HG03025 (cell line): ENCODE data around the gene IFITM1.
"Not testable (repeated sequence)": the region's sequence is repeated elsewhere in the genome, so short reads cannot be mapped to it uniquely, and the experiment has no call there.

ENCODE experiments used
- ATAC-seq: cut with Tn5 transposase; IDR thresholded peaks from one replicate; pipeline ENCODE4 v1.9.1; 2021; ENCODE audit warnings: mild to moderate bottlenecking, moderate library complexity; ENCODE audit not compliant: unreplicated experiment, low FRiP score

The IFITM1 gene

GRCh38 chr11:282171-282570 lies 31.7 kb upstream of the IFITM1 start:
- no peak for ATAC-seq

- ATAC-seq = no peak
Observed at GRCh38 chr11:282630-283360, 31.0 kb upstream of the IFITM1 start.

GRCh38 chr11:283405-284104 lies 30.3 kb upstream of the IFITM1 start:
- ATAC-seq = no peak

GRCh38 chr11:284105-285020 lies 29.5 kb upstream of the IFITM1 start:
- no peak for ATAC-seq

GRCh38 chr11:285021-285893 lies 28.6 kb upstream of the IFITM1 start:
- no peak for ATAC-seq

- no peak for ATAC-seq
Observed at GRCh38 chr11:285894-286220, 28.0 kb upstream of the IFITM1 start.

- ATAC-seq = not testable (repeated sequence)
Observed at GRCh38 chr11:286977-287820, 26.6 kb upstream of the IFITM1 start.

GRCh38 chr11:287821-288477 lies 25.9 kb upstream of the IFITM1 start:
- ATAC-seq = no peak

- peak; percentile 61 for ATAC-seq
Observed at GRCh38 chr11:288478-289397, 25.1 kb upstream of the IFITM1 start, which contains the start of gene PGGHG. TSS of gene PGGHG (plus strand) at chr11:289126. CDS start at chr11:289817, 691 bp downstream.

- ATAC-seq = no peak
Observed at GRCh38 chr11:289398-289711, 24.5 kb upstream of the IFITM1 start.

GRCh38 chr11:289712-290620 lies 23.9 kb upstream of the IFITM1 start:
- ATAC-seq = no peak

GRCh38 chr11:290621-291231 lies 23.1 kb upstream of the IFITM1 start:
- ATAC-seq = no peak

- no peak for ATAC-seq
Observed at GRCh38 chr11:291281-292210, 22.3 kb upstream of the IFITM1 start.

GRCh38 chr11:292211-293121 lies 21.4 kb upstream of the IFITM1 start:
- no peak for ATAC-seq
